Measurements from ENCODE around the gene KCNH8.

The KCNH8 gene

DNA sequence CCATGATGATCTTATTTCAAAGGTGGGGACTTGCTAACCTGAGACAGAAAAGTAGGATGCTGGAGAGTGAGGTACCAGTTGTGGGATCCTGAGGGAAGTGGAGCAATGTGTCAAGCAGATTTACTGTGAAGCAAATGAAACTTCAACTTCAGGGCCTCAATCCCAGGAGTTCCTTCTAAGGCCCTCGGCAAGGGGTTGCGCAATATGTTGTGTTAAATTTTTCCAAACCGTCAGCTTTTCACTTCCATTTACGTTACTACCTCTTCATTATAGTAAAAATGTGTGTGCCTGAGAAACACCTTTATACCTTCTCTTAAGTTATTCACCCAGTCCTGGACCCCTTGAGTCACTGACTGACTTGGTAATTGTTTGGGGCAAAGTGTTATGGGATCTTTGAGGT lies 42.5 kb upstream of the KCNH8 start:
- no peak overlapping the region for H2BK15ac ChIP-seq (ENCODE audit: low read length)
- no peak overlapping the region for H2AFZ ChIP-seq (ENCODE audit: low read length)
- no peak overlapping the region for H3K4ac ChIP-seq (ENCODE audit: low read length)
- no peak overlapping the region for H2BK12ac ChIP-seq (ENCODE audit: low read length)
- H3K4me1 ChIP-seq (ENCODE audit: control insufficient read depth in 2 of 2, insufficient read depth in 1 of 2, low read depth in 1 of 2, low read length in 2 of 2) = no peaks in the 10 kb centered on the region
- no peak overlapping the region for H3K9ac ChIP-seq (ENCODE audit: low read depth, low read length, poor library complexity)
- DNase-seq (ENCODE audit: low spot score) = no peak
- H4K91ac ChIP-seq (ENCODE audit: low read depth, low read length, poor library complexity) = no peak overlapping the region
- no peaks in the 10 kb centered on the region for H3K27me3 ChIP-seq (ENCODE audit: control insufficient read depth in 3 of 3, insufficient read depth in 3 of 3, low read depth in 1 of 3, low read length in 3 of 3)
- WGBS, 2 donors (ENCODE audit: extremely low coverage in 2 of 2, insufficient read length in 2 of 2, insufficient replicate concordance in 1 of 2) = no CpG with 5 or more reads among the region's 4 CpGs
- no peak overlapping the region for H2BK120ac ChIP-seq (ENCODE audit: low read depth, low read length)
- no peak overlapping the region for H4K8ac ChIP-seq (ENCODE audit: low read depth, low read length)
- no peak overlapping the region for H3K4me3 ChIP-seq (ENCODE audit: low read length in 2 of 2)
- H3K18ac ChIP-seq (ENCODE audit: low read length) = no peak overlapping the region
- no peak overlapping the region for H3K4me2 ChIP-seq (ENCODE audit: insufficient read depth, low read length, poor library complexity, severe bottlenecking)
- no peak overlapping the region for H3K23ac ChIP-seq (ENCODE audit: low read depth, low read length, poor library complexity)
- no peak overlapping the region for H3K27ac ChIP-seq (replicated peaks; ENCODE audit: low read length)
- H3K9me3 ChIP-seq (replicated peaks in 1 of 2; ENCODE audit: control insufficient read depth in 2 of 2, insufficient read depth in 1 of 2, low read depth in 1 of 2, low read length in 2 of 2) = peaks cover 0 to 5% of the 10 kb centered on the region in 2 donors
- no peak overlapping the region for H3K14ac ChIP-seq (ENCODE audit: low read length)
- no peaks in the 10 kb centered on the region for H3K36me3 ChIP-seq (replicated peaks in 1 of 2; ENCODE audit: control insufficient read depth in 2 of 2, insufficient read depth in 2 of 2, low read length in 2 of 2)
- no peaks in the 10 kb centered on the region for H3K79me1 ChIP-seq (ENCODE audit: low read depth, low read length)
- no peak overlapping the region for H2BK5ac ChIP-seq (ENCODE audit: low read length)
- H2AK5ac ChIP-seq (ENCODE audit: low read depth, low read length) = no peak overlapping the region

DNA sequence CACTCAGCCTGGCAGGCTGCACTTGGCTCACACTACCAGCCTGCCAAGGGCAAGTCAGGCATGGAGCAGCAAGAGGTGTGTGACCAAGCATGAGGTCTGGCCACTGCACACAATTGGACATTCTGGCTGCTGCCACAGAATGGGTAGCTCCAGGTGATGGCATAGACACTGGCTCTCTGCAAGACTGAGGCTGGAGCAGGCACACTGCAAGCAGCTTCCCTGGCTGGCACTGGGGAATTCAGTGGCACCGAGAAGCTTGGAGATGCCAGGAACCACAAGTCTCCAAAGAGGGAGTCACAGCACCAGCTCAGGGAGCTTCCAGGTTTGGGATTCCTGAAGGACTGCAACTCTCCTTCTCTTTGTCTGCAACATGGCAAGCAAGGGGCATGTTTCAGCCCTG lies 42.0 kb upstream of the KCNH8 start:
- Histone ChIP-seq H2BK15ac (ENCODE audit: low read length) (no peak overlapping the region), H3K18ac (ENCODE audit: low read length) (peak overlapping the region; percentile 62), H3K14ac (ENCODE audit: low read length) (no peak overlapping the region), H3K36me3 (replicated peaks in 1 of 2; ENCODE audit: control insufficient read depth in 2 of 2, insufficient read depth in 2 of 2, low read length in 2 of 2) (no peaks in the 10 kb centered on the region), H3K23ac (ENCODE audit: low read depth, low read length, poor library complexity) (no peak overlapping the region), H3K27me3 (ENCODE audit: control insufficient read depth in 3 of 3, insufficient read depth in 3 of 3, low read depth in 1 of 3, low read length in 3 of 3) (no peaks in the 10 kb centered on the region), H2AK5ac (ENCODE audit: low read depth, low read length) (no peak overlapping the region), H2AFZ (ENCODE audit: low read length) (no peak overlapping the region), H4K91ac (ENCODE audit: low read depth, low read length, poor library complexity) (no peak overlapping the region), H4K8ac (ENCODE audit: low read depth, low read length) (no peak overlapping the region), H2BK120ac (ENCODE audit: low read depth, low read length) (no peak overlapping the region), H3K4me2 (ENCODE audit: insufficient read depth, low read length, poor library complexity, severe bottlenecking) (no peak overlapping the region), H3K9me3 (replicated peaks in 1 of 2; ENCODE audit: control insufficient read depth in 2 of 2, insufficient read depth in 1 of 2, low read depth in 1 of 2, low read length in 2 of 2) (peaks cover 0 to 5% of the 10 kb centered on the region in 2 donors), H3K79me1 (ENCODE audit: low read depth, low read length) (no peaks in the 10 kb centered on the region), H3K4me1 (ENCODE audit: control insufficient read depth in 2 of 2, insufficient read depth in 1 of 2, low read depth in 1 of 2, low read length in 2 of 2) (no peaks in the 10 kb centered on the region), H2BK12ac (ENCODE audit: low read length) (no peak overlapping the region), H3K4me3 (ENCODE audit: low read length in 2 of 2) (no peak overlapping the region), H3K9ac (ENCODE audit: low read depth, low read length, poor library complexity) (peak overlapping the region; percentile 25), H3K4ac (ENCODE audit: low read length) (no peak overlapping the region), H2BK5ac (ENCODE audit: low read length) (no peak overlapping the region), H3K27ac (replicated peaks; ENCODE audit: low read length) (no peak overlapping the region)
- WGBS, 2 donors (ENCODE audit: extremely low coverage in 2 of 2, insufficient read length in 2 of 2, insufficient replicate concordance in 1 of 2) = no CpG with 5 or more reads among the region's 1 CpG
- DNase-seq (ENCODE audit: low spot score) = no peak

DNA sequence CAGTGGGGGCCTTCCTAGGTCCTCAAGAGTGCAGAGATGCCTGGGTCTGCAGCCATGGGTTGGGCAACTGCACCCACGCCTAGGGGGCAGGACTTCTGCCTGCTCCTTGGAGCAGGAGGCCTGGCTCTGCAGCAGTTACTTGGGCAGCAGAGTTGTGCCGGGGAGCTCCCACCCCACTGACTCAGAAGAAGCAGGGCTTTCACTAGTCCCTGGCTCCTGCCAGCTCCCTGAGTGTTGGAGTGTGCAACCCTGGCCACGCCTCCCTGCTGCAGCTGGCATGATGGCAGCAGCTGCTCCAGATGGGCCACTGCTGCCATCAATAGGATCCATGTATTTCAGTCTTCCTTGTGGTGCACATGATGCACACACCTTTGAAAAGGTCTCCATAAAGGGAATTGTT lies 40.6 kb upstream of the KCNH8 start:
- H3K4me3 ChIP-seq (ENCODE audit: low read length in 2 of 2) = no peak overlapping the region
- no peak overlapping the region for H2AFZ ChIP-seq (ENCODE audit: low read length)
- H2BK15ac ChIP-seq (ENCODE audit: low read length) = no peak overlapping the region
- H3K27me3 ChIP-seq (ENCODE audit: control insufficient read depth in 3 of 3, insufficient read depth in 3 of 3, low read depth in 1 of 3, low read length in 3 of 3) = no peaks in the 10 kb centered on the region
- H2AK5ac ChIP-seq (ENCODE audit: low read depth, low read length) = peak overlapping the region; percentile 19
- H4K8ac ChIP-seq (ENCODE audit: low read depth, low read length) = no peak overlapping the region
- H4K91ac ChIP-seq (ENCODE audit: low read depth, low read length, poor library complexity) = no peak overlapping the region
- no peak overlapping the region for H3K9ac ChIP-seq (ENCODE audit: low read depth, low read length, poor library complexity)
- H2BK120ac ChIP-seq (ENCODE audit: low read depth, low read length) = no peak overlapping the region
- no peak overlapping the region for H3K4ac ChIP-seq (ENCODE audit: low read length)
- no CpG with 5 or more reads among the region's 3 CpGs for WGBS, 2 donors (ENCODE audit: extremely low coverage in 2 of 2, insufficient read length in 2 of 2, insufficient replicate concordance in 1 of 2)
- H3K36me3 ChIP-seq (replicated peaks in 1 of 2; ENCODE audit: control insufficient read depth in 2 of 2, insufficient read depth in 2 of 2, low read length in 2 of 2) = no peaks in the 10 kb centered on the region
- peak overlapping the region; percentile 31 for H3K14ac ChIP-seq (ENCODE audit: low read length)
- no peak overlapping the region for H3K27ac ChIP-seq (replicated peaks; ENCODE audit: low read length)
- DNase-seq (ENCODE audit: low spot score) = no peak
- no peak overlapping the region for H2BK12ac ChIP-seq (ENCODE audit: low read length)
- no peak overlapping the region for H2BK5ac ChIP-seq (ENCODE audit: low read length)
- H3K9me3 ChIP-seq (replicated peaks in 1 of 2; ENCODE audit: control insufficient read depth in 2 of 2, insufficient read depth in 1 of 2, low read depth in 1 of 2, low read length in 2 of 2) = peaks cover 0 to 5% of the 10 kb centered on the region in 2 donors
- no peaks in the 10 kb centered on the region for H3K79me1 ChIP-seq (ENCODE audit: low read depth, low read length)
- H3K4me1 ChIP-seq (ENCODE audit: control insufficient read depth in 2 of 2, insufficient read depth in 1 of 2, low read depth in 1 of 2, low read length in 2 of 2) = no peaks in the 10 kb centered on the region
- peak overlapping the region; percentile 57 for H3K18ac ChIP-seq (ENCODE audit: low read length)
- H3K23ac ChIP-seq (ENCODE audit: low read depth, low read length, poor library complexity) = peak overlapping the region; percentile 65
- H3K4me2 ChIP-seq (ENCODE audit: insufficient read depth, low read length, poor library complexity, severe bottlenecking) = no peak overlapping the region

DNA sequence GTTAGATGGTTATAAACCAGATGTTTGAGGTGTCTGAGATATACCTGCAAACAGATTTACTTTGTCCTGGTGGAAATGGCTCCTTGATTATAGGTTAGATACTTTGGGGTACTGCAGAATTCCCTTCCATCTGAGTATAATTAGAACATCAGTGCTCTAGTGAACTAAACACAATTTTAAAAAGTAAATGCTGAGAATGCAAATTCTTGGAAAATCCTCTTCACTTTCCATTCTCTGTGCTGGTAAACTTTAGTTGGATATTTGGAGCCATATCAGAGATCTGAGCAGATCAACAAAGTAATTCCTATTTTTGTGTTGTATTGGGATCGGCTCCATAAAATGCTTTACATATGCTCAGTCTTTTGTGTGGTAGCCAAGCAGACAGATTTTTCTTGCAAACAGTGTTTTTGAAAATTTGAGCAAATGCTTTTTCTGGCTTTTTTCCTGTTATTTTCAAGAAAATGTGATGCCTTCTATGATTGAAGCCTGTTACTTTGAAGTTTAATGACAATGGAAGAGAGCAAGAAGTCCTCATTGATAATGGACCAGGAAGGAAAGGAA lies 37.9 kb upstream of the KCNH8 start:
- WGBS, 2 donors (ENCODE audit: extremely low coverage in 2 of 2, insufficient read length in 2 of 2, insufficient replicate concordance in 1 of 2) = no CpG with 5 or more reads among the region's 1 CpG
- Histone ChIP-seq H2BK12ac (ENCODE audit: low read length) (no peak overlapping the region), H3K14ac (ENCODE audit: low read length) (no peak overlapping the region), H3K4ac (ENCODE audit: low read length) (no peak overlapping the region), H3K27ac (replicated peaks; ENCODE audit: low read length) (no peak overlapping the region), H3K9ac (ENCODE audit: low read depth, low read length, poor library complexity) (no peak overlapping the region), H3K4me2 (ENCODE audit: insufficient read depth, low read length, poor library complexity, severe bottlenecking) (no peak overlapping the region), H3K36me3 (replicated peaks in 1 of 2; ENCODE audit: control insufficient read depth in 2 of 2, insufficient read depth in 2 of 2, low read length in 2 of 2) (no peaks in the 10 kb centered on the region), H2BK5ac (ENCODE audit: low read length) (no peak overlapping the region), H3K23ac (ENCODE audit: low read depth, low read length, poor library complexity) (no peak overlapping the region), H3K18ac (ENCODE audit: low read length) (no peak overlapping the region), H2AFZ (ENCODE audit: low read length) (no peak overlapping the region), H2BK120ac (ENCODE audit: low read depth, low read length) (no peak overlapping the region), H3K4me3 (ENCODE audit: low read length in 2 of 2) (no peak overlapping the region), H3K4me1 (ENCODE audit: control insufficient read depth in 2 of 2, insufficient read depth in 1 of 2, low read depth in 1 of 2, low read length in 2 of 2) (no peaks in the 10 kb centered on the region), H3K27me3 (ENCODE audit: control insufficient read depth in 3 of 3, insufficient read depth in 3 of 3, low read depth in 1 of 3, low read length in 3 of 3) (no peaks in the 10 kb centered on the region), H2BK15ac (ENCODE audit: low read length) (no peak overlapping the region), H3K79me1 (ENCODE audit: low read depth, low read length) (no peaks in the 10 kb centered on the region), H4K91ac (ENCODE audit: low read depth, low read length, poor library complexity) (no peak overlapping the region), H4K8ac (ENCODE audit: low read depth, low read length) (no peak overlapping the region), H2AK5ac (ENCODE audit: low read depth, low read length) (no peak overlapping the region), H3K9me3 (replicated peaks in 1 of 2; ENCODE audit: control insufficient read depth in 2 of 2, insufficient read depth in 1 of 2, low read depth in 1 of 2, low read length in 2 of 2) (peaks cover 0 to 5% of the 10 kb centered on the region in 2 donors)
- DNase-seq (ENCODE audit: low spot score) = no peak
